GM12878 (cell line): ENCODE data around the gene ABCC11.

Experiments
- ATF2 ChIP-seq: IDR thresholded peaks from 2 replicates; pipeline ENCODE4 v1.6.1; 2012; ENCODE audit warnings: low read length, inconsistent platforms
- CTCF ChIP-seq, 3 experiments: IDR thresholded peaks in 2 of 3; conservative IDR thresholded peaks in 1 of 3; 2 replicates each; pipeline ENCODE4 v1.5.1; 2011; ENCODE audit warnings: low read depth in 3 of 3, low read length in 3 of 3, mild to moderate bottlenecking in 3 of 3, control low read depth in 2 of 3, moderate library complexity in 2 of 3, inconsistent platforms in 1 of 3, mixed read lengths in 1 of 3; ENCODE audit not compliant: control insufficient read depth in 2 of 3, insufficient read depth in 1 of 3; ENCODE audit errors: extremely low read depth in 1 of 3
- EZH2 ChIP-seq: IDR thresholded peaks from 2 replicates; pipeline ENCODE4 v1.6.1; 2012; ENCODE audit warnings: low read depth, mild to moderate bottlenecking, control low read depth, inconsistent platforms, low read length, borderline replicate concordance; ENCODE audit not compliant: control insufficient read depth
- GABPA ChIP-seq: IDR thresholded peaks from 2 replicates; pipeline ENCODE4 v1.6.1; 2014; ENCODE audit warnings: antibody characterized with exemption, low read depth, mild to moderate bottlenecking, inconsistent platforms
- HDGF ChIP-seq: fragments of 450-650 bp; IDR thresholded peaks from 2 replicates; pipeline ENCODE4 v1.6.1; 2016; ENCODE audit warnings: antibody characterized with exemption
- JUNB ChIP-seq: IDR thresholded peaks from 2 replicates; pipeline ENCODE4 v1.6.1; 2016; ENCODE audit warnings: antibody characterized with exemption, mild to moderate bottlenecking
- MAX ChIP-seq: IDR thresholded peaks from 2 replicates; pipeline ENCODE4 v1.6.1; 2012; ENCODE audit warnings: low read depth, low read length, improper control_type of control experiment
- MYC ChIP-seq: IDR thresholded peaks from 2 replicates; pipeline ENCODE4 v1.6.1; 2011; ENCODE audit warnings: mild to moderate bottlenecking, low read length, moderate library complexity, inconsistent platforms; ENCODE audit not compliant: insufficient read depth, insufficient replicate concordance, insufficient read length, severe bottlenecking
- POLR2A ChIP-seq: IDR thresholded peaks from 2 replicates; pipeline ENCODE4 v1.6.1; 2011; ENCODE audit warnings: low read depth, mild to moderate bottlenecking, low read length
- RBBP5 ChIP-seq: fragments of 200-600 bp; sonication (generic); conservative IDR thresholded peaks from 2 replicates; pipeline ENCODE4 v1.6.1; 2016
- SMAD1 ChIP-seq: fragments of 450-650 bp; IDR thresholded peaks from 2 replicates; pipeline ENCODE4 v1.6.1; 2018; ENCODE audit warnings: mild to moderate bottlenecking, low read depth; ENCODE audit not compliant: partially characterized antibody
- USF2 ChIP-seq: IDR thresholded peaks from 2 replicates; pipeline ENCODE4 v1.6.1; 2011; ENCODE audit warnings: low read depth, low read length, improper control_type of control experiment, borderline replicate concordance
- ZNF274 ChIP-seq: IDR thresholded peaks from one replicate; pipeline ENCODE4 v1.8.0; 2011; ENCODE audit not compliant: insufficient read length, insufficient read depth

- TF ChIP-seq CTCF (IDR thresholded peaks at IDR 0.05 in 2 of 3, conservative IDR thresholded peaks at IDR 0.05 in 1 of 3; ENCODE audit: control insufficient read depth in 2 of 3, extremely low read depth in 1 of 3, insufficient read depth in 1 of 3, low read depth in 3 of 3, low read length in 3 of 3) = no peak
- no peak for TF ChIP-seq EZH2
- TF ChIP-seq POLR2A = no peak
- no peak for TF ChIP-seq USF2
- TF ChIP-seq MYC = no peak
- no peak for TF ChIP-seq ATF2
- TF ChIP-seq SMAD1 = no peak
- TF ChIP-seq ZNF274 = no peak
- no peak for TF ChIP-seq GABPA
- no peak for TF ChIP-seq RBBP5
- TF ChIP-seq HDGF = no peak
- no peak for TF ChIP-seq JUNB
- TF ChIP-seq MAX = no peak
These were observed 114.6 kb downstream of the ABCC11 start for GRCh38 chr16:48132696-48133095.
